Left kidney (tissue), 2 donors: ENCODE results near the gene RGMA. TPM values are rescaled to one million over a fixed set of nuclear protein-coding genes. Genes with fewer than 3 reads are reported as not detected.

Source experiments
- DNase-seq: peaks from one replicate; pipeline ENCODE4 v3.0.0-alpha.2; 2013
- polyA plus RNA-seq: library from polyadenylated mRNA; unstranded; fragments of 120-200 nt; gene quantifications from one replicate; pipeline ENCODE4 v1.2.1, GENCODE V29; 2013; ENCODE audit not compliant: insufficient read length

RGMA gene
- polyA plus RNA-seq, 1 donor, result 7.9 TPM

DNA sequence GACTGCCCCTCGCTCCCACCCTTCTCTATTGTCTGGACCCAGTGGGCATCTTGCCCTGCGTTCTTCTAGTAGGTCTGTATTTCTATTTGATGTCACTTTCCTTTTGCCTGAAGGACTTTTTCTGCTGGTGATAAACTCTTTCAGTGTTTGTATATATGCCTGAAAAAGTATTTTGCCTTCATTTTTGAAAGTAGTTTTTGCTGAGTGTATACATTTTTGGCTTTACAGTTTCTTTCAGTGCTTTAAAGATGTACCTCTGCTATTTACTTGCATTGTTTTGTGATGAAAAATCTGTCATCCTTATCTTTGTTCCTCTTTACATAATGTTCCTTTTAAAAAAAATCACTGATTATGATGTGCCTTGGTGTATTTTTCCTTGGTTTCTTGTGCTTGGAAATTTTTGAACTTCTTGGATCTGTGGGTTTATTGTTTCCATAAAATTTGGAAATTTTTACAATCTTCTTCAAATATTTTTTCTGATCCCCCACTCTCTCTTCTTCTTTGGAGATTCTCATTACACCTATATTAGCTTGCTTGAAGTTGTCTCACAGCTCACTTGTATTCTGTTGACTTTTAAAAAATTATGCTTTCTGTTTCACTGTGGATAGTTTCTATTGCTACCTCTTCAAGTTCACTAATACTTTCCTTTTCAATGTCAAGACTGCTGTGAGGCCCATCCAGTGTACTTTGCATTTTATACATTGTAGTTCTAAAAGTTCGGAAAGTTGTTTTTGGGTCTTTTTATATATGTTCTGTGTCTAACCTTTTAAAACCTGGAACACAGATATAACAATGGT, 67.8 kb downstream of the RGMA start:
- DNase-seq, result no peak

GRCh38 chr15:93019971-93020370, 69.0 kb downstream of the RGMA start:
- DNase-seq, result no peak

- no peak for DNase-seq
Measured at GRCh38 chr15:93019090-93019489, 69.9 kb downstream of the RGMA start.

DNA sequence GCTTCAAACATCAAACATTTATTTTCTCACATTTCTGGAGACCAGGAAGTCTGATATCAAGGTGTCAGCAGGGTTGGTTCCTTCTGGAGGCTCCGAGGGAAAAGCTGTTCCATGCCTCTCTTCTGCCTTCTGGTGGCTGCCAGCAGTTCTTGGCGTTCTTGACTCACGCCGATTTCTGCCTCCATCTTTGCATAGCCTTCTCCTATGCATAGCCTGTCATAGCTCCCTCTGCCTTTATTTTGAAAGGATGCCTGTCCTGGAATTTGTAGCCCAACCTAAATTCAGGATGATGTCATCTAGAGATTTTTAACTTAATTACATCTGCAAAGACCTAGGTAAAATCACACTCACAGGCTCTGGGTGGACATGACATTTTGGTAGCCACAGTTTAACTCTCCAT, 70.4 kb downstream of the RGMA start:
- DNase-seq, result no peak

DNA sequence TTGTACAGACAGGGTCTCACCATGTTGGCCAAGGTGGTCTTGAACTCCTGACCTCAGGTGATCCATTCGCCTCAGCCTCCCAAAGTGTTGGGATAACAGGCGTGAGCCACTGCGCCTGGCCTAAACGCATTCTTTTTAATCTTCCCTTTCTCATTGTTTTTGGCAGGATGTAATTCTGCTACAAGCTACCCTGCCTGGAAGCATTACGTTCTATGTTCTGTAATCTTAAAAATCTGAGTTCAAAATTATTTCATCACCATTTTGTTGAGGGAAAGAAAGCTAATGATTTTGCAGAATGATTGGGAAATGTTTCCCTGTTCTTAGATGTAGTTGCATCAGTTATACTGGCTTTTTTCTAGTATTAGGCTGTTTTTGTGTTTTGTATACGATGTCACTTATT, 71.5 kb downstream of the RGMA start:
- no peak for DNase-seq

DNA sequence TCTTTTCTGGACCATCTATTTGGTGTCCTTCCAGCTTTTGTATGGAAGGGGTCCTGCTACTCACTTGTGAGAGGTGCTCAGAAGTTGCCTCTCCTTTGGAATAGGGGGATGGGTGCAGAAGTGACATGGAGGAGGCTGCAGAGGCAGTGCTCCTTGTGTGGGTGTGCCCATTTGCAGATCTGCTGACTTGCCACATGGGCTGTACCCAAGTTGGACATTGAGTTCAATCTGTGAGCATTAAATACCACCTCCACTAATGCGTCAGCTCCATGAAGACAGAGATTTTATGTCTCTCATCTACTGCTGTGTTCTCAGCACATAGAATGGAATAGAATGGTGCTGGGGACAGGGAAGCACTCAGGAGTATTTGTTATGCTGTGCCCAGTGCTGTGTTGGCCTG, 76.2 kb downstream of the RGMA start:
- no peak for DNase-seq

GRCh38 chr15:93007994-93008393, 81.0 kb downstream of the RGMA start:
- no peak for DNase-seq

- no peak for DNase-seq
Measured at GRCh38 chr15:93005133-93005532, 83.9 kb downstream of the RGMA start.

- DNase-seq, result no peak
Measured at GRCh38 chr15:93001881-93002280, 87.1 kb downstream of the RGMA start.

DNA sequence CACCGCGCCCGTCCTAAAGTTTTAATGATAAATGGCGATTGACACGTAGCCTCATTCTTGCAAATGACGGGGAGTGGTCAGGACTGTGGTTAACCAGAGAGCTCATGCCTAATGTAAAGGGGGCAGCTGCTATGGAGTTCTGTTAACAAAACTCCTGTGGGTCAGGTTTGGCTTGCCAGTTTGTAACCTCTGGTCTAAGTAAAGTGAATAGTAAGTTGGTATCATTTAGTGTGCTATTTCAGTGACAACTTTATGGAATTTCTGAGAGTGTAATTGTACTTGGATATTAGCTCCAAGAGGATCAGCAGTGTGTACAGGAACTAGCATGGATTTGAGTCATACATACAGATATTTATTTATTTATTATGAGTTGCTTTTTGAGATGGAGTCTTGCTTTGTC, 87.9 kb downstream of the RGMA start:
- DNase-seq, result no peak

- no peak for DNase-seq
Measured at GRCh38 chr15:92997821-92998220, 91.2 kb downstream of the RGMA start.

DNA sequence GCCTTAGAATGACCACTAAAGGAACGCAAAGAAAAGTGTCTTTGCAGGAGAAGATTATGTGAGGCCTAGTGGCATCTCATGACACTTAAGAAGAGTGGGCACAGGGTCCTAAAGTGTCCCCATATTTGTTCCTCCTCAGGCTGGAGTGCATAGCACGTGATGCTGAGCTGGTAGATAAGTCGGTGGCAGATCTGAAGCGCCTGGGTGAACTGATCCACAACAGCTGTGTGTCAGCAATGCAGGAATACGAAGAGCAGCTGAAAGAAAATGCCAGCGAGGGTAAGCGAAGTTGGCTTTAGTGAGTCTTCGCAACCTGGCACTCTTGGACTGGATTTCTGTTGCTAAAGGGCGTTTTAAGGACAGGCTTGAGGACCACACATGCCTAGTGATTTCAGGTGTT, 96.3 kb downstream of the RGMA start:
- no peak for DNase-seq

- no peak for DNase-seq
Measured at GRCh38 chr15:92990031-92990430, 99.0 kb downstream of the RGMA start.

GRCh38 chr15:92989470-92989869, 99.5 kb downstream of the RGMA start:
- DNase-seq, result no peak

Other genes with a start within 250 kb of the RGMA start
- gene CHD2, start 188.9 kb downstream of the RGMA start, polyA plus RNA-seq, result 134 TPM